Mesendoderm (in vitro differentiated cells): ENCODE results near the gene FRMD4B.
A peak's percentile ranks its signal among the peaks of the same experiment; 100 is the strongest.

Experiments
- DNase-seq: peaks from one replicate; pipeline ENCODE4 v3.0.0; 2013
- H2AK5ac ChIP-seq: 2 replicates; pipeline ENCODE4 v1.6.1; 2013; ENCODE audit warnings: low read length, inconsistent platforms
- H2BK120ac ChIP-seq: 2 replicates; pipeline ENCODE4 v1.6.1; 2013; ENCODE audit warnings: low read depth, mild to moderate bottlenecking, low read length, moderate library complexity, mixed read lengths
- H2BK15ac ChIP-seq: replicated peaks from 2 replicates; pipeline ENCODE4 v1.6.1; 2013; ENCODE audit warnings: low read depth, mild to moderate bottlenecking, moderate library complexity
- H2BK5ac ChIP-seq: 2 replicates; pipeline ENCODE4 v1.6.1; 2013; ENCODE audit warnings: low read length, inconsistent platforms
- H3K18ac ChIP-seq: 2 replicates; pipeline ENCODE4 v1.6.1; 2013; ENCODE audit warnings: mild to moderate bottlenecking, low read length, mixed read lengths
- H3K23ac ChIP-seq: one replicate; pipeline ENCODE4 v1.6.1; 2013; ENCODE audit warnings: low read length
- H3K27ac ChIP-seq: 2 replicates; pipeline ENCODE4 v1.5.1; 2013; ENCODE audit warnings: low read depth, mild to moderate bottlenecking, inconsistent platforms, low read length, moderate library complexity
- H3K27me3 ChIP-seq: 2 replicates; pipeline ENCODE4 v1.6.1; 2013; ENCODE audit warnings: low read length, control low read depth, mild to moderate bottlenecking, inconsistent platforms; ENCODE audit not compliant: insufficient read depth, poor library complexity
- H3K36me3 ChIP-seq: 2 replicates; pipeline ENCODE4 v1.6.1; 2013; ENCODE audit warnings: low read length, inconsistent platforms; ENCODE audit not compliant: control insufficient read depth, insufficient read depth
- H3K4ac ChIP-seq: one replicate; pipeline ENCODE4 v1.6.1; 2013; ENCODE audit warnings: low read depth, mild to moderate bottlenecking, low read length, moderate library complexity
- H3K4me1 ChIP-seq: 2 replicates; pipeline ENCODE4 v1.6.1; 2013; ENCODE audit warnings: low read depth, low read length, inconsistent platforms; ENCODE audit not compliant: control insufficient read depth
- H3K4me2 ChIP-seq: 2 replicates; pipeline ENCODE4 v1.6.1; 2013; ENCODE audit warnings: low read length
- H3K4me3 ChIP-seq: 2 replicates; pipeline ENCODE4 v1.5.1; 2013; ENCODE audit warnings: mild to moderate bottlenecking, low read length
- H3K56ac ChIP-seq: one replicate; pipeline ENCODE4 v1.6.1; 2013; ENCODE audit warnings: low read length
- H3K79me1 ChIP-seq: 2 replicates; pipeline ENCODE4 v1.6.1; 2013; ENCODE audit warnings: low read length, inconsistent platforms
- H3K79me2 ChIP-seq: 2 replicates; pipeline ENCODE4 v1.6.1; 2013; ENCODE audit warnings: mild to moderate bottlenecking, low read length; ENCODE audit not compliant: control insufficient read depth, insufficient read depth
- H3K9ac ChIP-seq: 2 replicates; pipeline ENCODE4 v1.6.1; 2013; ENCODE audit warnings: low read length, inconsistent platforms
- H4K5ac ChIP-seq: one replicate; pipeline ENCODE4 v1.6.1; 2013; ENCODE audit warnings: low read length
- H4K8ac ChIP-seq: one replicate; pipeline ENCODE4 v1.6.1; 2013; ENCODE audit warnings: low read depth, mild to moderate bottlenecking, control low read depth, low read length, moderate library complexity
- WGBS: extraction: QIAGEN DNeasy Blood & Tissue Kit; methylation state at CpG from one replicate; pipeline ENCODE4 v1.1.7; 2013; ENCODE audit warnings: low lambda C conversion rate, missing lambda C conversion rate; ENCODE audit not compliant: insufficient coverage; ENCODE audit errors: extremely low coverage; 5-methylcytosine and 5-hydroxymethylcytosine counted together

FRMD4B gene

DNA sequence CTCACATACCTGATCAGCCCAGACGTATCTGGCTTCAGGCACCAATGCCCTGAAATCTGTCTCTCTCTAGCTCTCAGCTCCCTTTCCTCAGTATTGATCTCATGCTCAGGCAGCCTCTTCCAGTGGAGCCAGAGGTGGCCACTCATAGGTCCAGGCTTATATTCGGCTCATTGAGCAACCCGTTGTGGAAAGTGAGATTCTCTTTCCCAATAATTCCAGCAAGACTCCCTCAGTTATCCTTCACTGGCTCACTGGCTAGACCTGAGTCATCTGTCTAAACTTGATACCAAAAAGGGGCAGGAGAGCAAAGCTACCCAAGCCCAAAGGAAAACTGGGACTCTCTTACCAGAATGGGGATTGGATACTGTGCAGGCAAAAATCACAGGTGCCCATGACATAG, 33.4 kb upstream of the FRMD4B start:
- Histone ChIP-seq H3K4me2 (no peak overlapping the region), H3K36me3 (no peaks in the 10 kb centered on the region), H3K79me2 (no peaks in the 10 kb centered on the region), H3K4me1 (no peaks in the 10 kb centered on the region), H4K5ac (no peak overlapping the region), H3K79me1 (no peaks in the 10 kb centered on the region), H3K4me3 (no peak overlapping the region), H2BK5ac (no peak overlapping the region), H4K8ac (no peak overlapping the region), H2BK120ac (no peak overlapping the region), H3K27ac (no peak overlapping the region), H3K23ac (no peak overlapping the region), H3K27me3 (no peaks in the 10 kb centered on the region), H2BK15ac (no peak overlapping the region), H3K9ac (no peak overlapping the region), H3K18ac (no peak overlapping the region), H3K56ac (no peak overlapping the region), H3K4ac (no peak overlapping the region), H2AK5ac (no peak overlapping the region)
- DNase-seq: no peak
- no CpG with 5 or more reads among the region's 3 CpGs for WGBS

DNA sequence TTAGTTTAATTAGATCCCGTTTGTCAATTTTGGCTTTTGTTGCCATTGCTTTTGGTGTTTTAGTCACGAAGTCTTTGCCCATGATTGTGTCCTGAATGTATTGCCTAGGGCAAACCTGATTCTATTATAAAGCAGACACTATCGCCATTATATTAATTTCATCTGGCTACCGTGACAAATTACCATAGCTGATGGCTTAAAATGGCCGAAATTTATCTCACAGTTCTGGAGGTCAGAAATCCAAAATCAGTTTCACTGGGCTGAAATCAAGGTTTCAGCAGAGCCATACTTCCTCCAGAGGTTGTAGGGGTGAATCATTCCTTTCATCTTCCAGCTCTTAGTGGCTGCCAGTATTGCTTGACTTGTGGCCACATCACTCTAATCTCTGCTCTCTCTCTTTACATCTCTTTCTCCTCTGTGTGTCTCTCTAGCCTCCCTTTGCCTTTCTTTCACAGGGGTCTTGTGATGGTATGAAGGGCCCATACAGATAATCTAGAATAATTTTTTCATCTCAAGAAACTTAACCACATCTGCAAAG, 31.7 kb upstream of the FRMD4B start:
- Histone ChIP-seq H2AK5ac (no peak overlapping the region), H4K8ac (no peak overlapping the region), H4K5ac (no peak overlapping the region), H3K23ac (no peak overlapping the region), H3K4me1 (no peaks in the 10 kb centered on the region), H3K4me2 (no peak overlapping the region), H3K36me3 (no peaks in the 10 kb centered on the region), H3K18ac (no peak overlapping the region), H3K27ac (no peak overlapping the region), H3K4me3 (no peak overlapping the region), H2BK120ac (no peak overlapping the region), H3K9ac (no peak overlapping the region), H3K56ac (no peak overlapping the region), H3K79me1 (no peaks in the 10 kb centered on the region), H2BK5ac (no peak overlapping the region), H3K4ac (no peak overlapping the region), H3K27me3 (no peaks in the 10 kb centered on the region), H2BK15ac (no peak overlapping the region), H3K79me2 (no peaks in the 10 kb centered on the region)
- no CpG with 5 or more reads among the region's 5 CpGs for WGBS
- DNase-seq: no peak

DNA sequence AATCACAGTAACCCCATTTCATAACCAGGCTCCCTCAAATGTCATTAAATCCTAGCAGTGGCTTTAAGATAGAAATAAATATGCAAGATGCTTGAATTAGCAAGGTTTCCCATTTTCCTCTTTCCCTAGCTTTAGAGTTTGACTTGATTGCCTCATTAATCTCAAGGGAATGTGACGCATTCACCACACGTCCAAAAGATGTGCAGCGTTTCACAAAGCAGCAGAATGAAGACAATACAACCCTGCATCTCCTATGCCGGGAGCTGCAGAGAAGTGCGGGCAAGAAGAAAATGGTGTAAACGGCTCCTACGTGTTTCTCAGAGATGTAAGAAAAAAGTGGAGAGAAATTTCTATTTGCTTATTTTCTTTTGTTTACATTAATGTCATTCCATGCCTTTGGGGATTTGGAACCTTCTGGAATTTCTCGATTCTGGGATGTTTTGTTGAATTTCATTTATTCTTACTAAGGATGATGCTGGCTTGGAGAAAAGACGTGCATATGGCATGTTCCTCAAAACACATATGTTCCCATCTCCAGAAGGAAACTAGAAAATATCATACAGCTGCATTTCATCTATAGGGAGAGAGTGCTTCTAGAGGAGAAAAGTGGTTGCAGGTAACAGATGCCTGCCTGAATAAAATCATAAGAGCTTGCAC, 27.8 kb upstream of the FRMD4B start:
- Histone ChIP-seq H4K8ac (no peak overlapping the region), H2BK15ac (no peak overlapping the region), H3K4me2 (no peak overlapping the region), H3K23ac (no peak overlapping the region), H3K4me1 (no peaks in the 10 kb centered on the region), H3K4ac (no peak overlapping the region), H4K5ac (no peak overlapping the region), H3K9ac (no peak overlapping the region), H3K79me2 (no peaks in the 10 kb centered on the region), H3K18ac (no peak overlapping the region), H3K27ac (no peak overlapping the region), H2BK5ac (no peak overlapping the region), H3K27me3 (no peaks in the 10 kb centered on the region), H3K56ac (no peak overlapping the region), H3K4me3 (no peak overlapping the region), H3K79me1 (no peaks in the 10 kb centered on the region), H2AK5ac (no peak overlapping the region), H2BK120ac (no peak overlapping the region), H3K36me3 (no peaks in the 10 kb centered on the region)
- WGBS: no CpG with 5 or more reads among the region's 9 CpGs
- no peak for DNase-seq

- no peak overlapping the region for H3K23ac ChIP-seq
- H3K18ac ChIP-seq: no peak overlapping the region
- H3K79me1 ChIP-seq: no peaks in the 10 kb centered on the region
- H4K5ac ChIP-seq: no peak overlapping the region
- no peak overlapping the region for H3K27ac ChIP-seq
- DNase-seq: no peak
- H3K56ac ChIP-seq: no peak overlapping the region
- no peak overlapping the region for H2BK5ac ChIP-seq
- no peak overlapping the region for H3K4ac ChIP-seq
- no CpG with 5 or more reads among the region's 3 CpGs for WGBS
- H3K4me3 ChIP-seq: no peak overlapping the region
- no peak overlapping the region for H3K4me2 ChIP-seq
- H4K8ac ChIP-seq: no peak overlapping the region
- H3K79me2 ChIP-seq: no peaks in the 10 kb centered on the region
- no peak overlapping the region for H2BK15ac ChIP-seq
- no peaks in the 10 kb centered on the region for H3K27me3 ChIP-seq
- H3K4me1 ChIP-seq: no peaks in the 10 kb centered on the region
- H3K36me3 ChIP-seq: no peaks in the 10 kb centered on the region
- H2BK120ac ChIP-seq: no peak overlapping the region
- no peak overlapping the region for H2AK5ac ChIP-seq
- no peak overlapping the region for H3K9ac ChIP-seq
Observed at GRCh38 chr3:69411346-69411745, 25.5 kb upstream of the FRMD4B start.

- no peak overlapping the region for H3K18ac ChIP-seq
- H3K56ac ChIP-seq: no peak overlapping the region
- H3K9ac ChIP-seq: no peak overlapping the region
- no peak overlapping the region for H2AK5ac ChIP-seq
- no peak overlapping the region for H3K4me3 ChIP-seq
- H3K4ac ChIP-seq: no peak overlapping the region
- no peaks in the 10 kb centered on the region for H3K4me1 ChIP-seq
- H2BK15ac ChIP-seq: no peak overlapping the region
- H4K5ac ChIP-seq: no peak overlapping the region
- H3K4me2 ChIP-seq: no peak overlapping the region
- DNase-seq: peak; percentile 66
- H3K27ac ChIP-seq: no peak overlapping the region
- H3K36me3 ChIP-seq: no peaks in the 10 kb centered on the region
- WGBS: 100% methylated on average over 4 of the region's 8 CpGs
- H3K27me3 ChIP-seq: no peaks in the 10 kb centered on the region
- H3K79me1 ChIP-seq: no peaks in the 10 kb centered on the region
- H4K8ac ChIP-seq: no peak overlapping the region
- no peaks in the 10 kb centered on the region for H3K79me2 ChIP-seq
- H3K23ac ChIP-seq: no peak overlapping the region
- no peak overlapping the region for H2BK5ac ChIP-seq
- no peak overlapping the region for H2BK120ac ChIP-seq
Observed at GRCh38 chr3:69410301-69410700, 24.4 kb upstream of the FRMD4B start.

- Histone ChIP-seq H3K79me1 (no peaks in the 10 kb centered on the region), H3K27me3 (no peaks in the 10 kb centered on the region), H4K8ac (no peak overlapping the region), H4K5ac (no peak overlapping the region), H3K4me1 (no peaks in the 10 kb centered on the region), H3K9ac (no peak overlapping the region), H2AK5ac (no peak overlapping the region), H3K4me3 (no peak overlapping the region), H3K23ac (no peak overlapping the region), H3K79me2 (no peaks in the 10 kb centered on the region), H3K56ac (no peak overlapping the region), H2BK15ac (no peak overlapping the region), H2BK5ac (no peak overlapping the region), H3K4me2 (no peak overlapping the region), H3K18ac (no peak overlapping the region), H3K36me3 (no peaks in the 10 kb centered on the region), H3K27ac (no peak overlapping the region), H3K4ac (no peak overlapping the region), H2BK120ac (no peak overlapping the region)
- no peak for DNase-seq
- WGBS: no CpG with 5 or more reads among the region's 1 CpG
Observed at GRCh38 chr3:69409831-69410230, 23.9 kb upstream of the FRMD4B start.
